OCI-LY3 (cell line): ENCODE results near the gene FHIP1B.

ENCODE experiments used
- EZH2phosphoT487 ChIP-seq: fragments of 200-600 bp; shearing (Covaris generic); IDR thresholded peaks from 2 replicates; pipeline ENCODE4 v1.6.1; 2018; ENCODE audit warnings: antibody characterized with exemption, mixed run types, low read depth
- TF ChIP-seq, protein P1 (sequence below): fragments of 200-600, 300-600 bp; sonication (generic); IDR thresholded peaks from 2 replicates; pipeline ENCODE4 v1.5.1; 2014; ENCODE audit warnings: antibody characterized with exemption, low read length, low read depth

DNA sequence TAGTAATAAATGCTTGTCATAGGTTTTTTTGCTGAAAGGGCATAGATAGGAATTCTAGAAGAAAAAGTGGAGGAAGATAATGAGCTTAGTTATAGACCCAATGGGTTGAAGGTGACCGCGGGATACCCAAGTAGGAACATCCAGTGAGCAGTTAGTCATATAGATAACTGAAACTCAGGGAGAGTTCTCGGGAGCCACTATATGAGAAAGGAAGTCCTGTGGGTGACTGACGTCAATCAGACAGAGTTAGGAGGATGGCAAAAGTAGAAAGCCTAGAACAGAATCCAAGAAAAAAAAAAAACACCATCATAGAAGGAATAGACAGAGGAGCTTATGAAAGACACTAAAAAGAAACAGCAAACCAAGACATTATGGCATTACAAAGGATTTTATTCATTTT, 2.8 kb upstream of the FHIP1B start:
- TF ChIP-seq, protein P1, sequence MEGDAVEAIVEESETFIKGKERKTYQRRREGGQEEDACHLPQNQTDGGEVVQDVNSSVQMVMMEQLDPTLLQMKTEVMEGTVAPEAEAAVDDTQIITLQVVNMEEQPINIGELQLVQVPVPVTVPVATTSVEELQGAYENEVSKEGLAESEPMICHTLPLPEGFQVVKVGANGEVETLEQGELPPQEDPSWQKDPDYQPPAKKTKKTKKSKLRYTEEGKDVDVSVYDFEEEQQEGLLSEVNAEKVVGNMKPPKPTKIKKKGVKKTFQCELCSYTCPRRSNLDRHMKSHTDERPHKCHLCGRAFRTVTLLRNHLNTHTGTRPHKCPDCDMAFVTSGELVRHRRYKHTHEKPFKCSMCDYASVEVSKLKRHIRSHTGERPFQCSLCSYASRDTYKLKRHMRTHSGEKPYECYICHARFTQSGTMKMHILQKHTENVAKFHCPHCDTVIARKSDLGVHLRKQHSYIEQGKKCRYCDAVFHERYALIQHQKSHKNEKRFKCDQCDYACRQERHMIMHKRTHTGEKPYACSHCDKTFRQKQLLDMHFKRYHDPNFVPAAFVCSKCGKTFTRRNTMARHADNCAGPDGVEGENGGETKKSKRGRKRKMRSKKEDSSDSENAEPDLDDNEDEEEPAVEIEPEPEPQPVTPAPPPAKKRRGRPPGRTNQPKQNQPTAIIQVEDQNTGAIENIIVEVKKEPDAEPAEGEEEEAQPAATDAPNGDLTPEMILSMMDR: no peak
- no peak for TF ChIP-seq EZH2phosphoT487
